ENCODE data around the gene BNIPL.

GRCh38 chr1:151059109-151060006, 23.0 kb downstream of the BNIPL start, which contains the start of gene CDC42SE1:
- TF ChIP-seq CTCF (IDR thresholded peaks at IDR 0.05; ENCODE audit: insufficient read depth, low read length) (peak; percentile 62), GABPA (IDR thresholded peaks at IDR 0.05; ENCODE audit: low read depth) (peak; percentile 47), POLR2AphosphoS5 (IDR thresholded peaks at IDR 0.05; ENCODE audit: low read depth) (peak; percentile 77; the same call in 1 of the 2 replicates), SPI1 (IDR thresholded peaks at IDR 0.05; ENCODE audit: borderline replicate concordance, low read depth) (peak; percentile 41; the same call in 1 of the 2 replicates)
- TF ChIP-seq, protein P1, sequence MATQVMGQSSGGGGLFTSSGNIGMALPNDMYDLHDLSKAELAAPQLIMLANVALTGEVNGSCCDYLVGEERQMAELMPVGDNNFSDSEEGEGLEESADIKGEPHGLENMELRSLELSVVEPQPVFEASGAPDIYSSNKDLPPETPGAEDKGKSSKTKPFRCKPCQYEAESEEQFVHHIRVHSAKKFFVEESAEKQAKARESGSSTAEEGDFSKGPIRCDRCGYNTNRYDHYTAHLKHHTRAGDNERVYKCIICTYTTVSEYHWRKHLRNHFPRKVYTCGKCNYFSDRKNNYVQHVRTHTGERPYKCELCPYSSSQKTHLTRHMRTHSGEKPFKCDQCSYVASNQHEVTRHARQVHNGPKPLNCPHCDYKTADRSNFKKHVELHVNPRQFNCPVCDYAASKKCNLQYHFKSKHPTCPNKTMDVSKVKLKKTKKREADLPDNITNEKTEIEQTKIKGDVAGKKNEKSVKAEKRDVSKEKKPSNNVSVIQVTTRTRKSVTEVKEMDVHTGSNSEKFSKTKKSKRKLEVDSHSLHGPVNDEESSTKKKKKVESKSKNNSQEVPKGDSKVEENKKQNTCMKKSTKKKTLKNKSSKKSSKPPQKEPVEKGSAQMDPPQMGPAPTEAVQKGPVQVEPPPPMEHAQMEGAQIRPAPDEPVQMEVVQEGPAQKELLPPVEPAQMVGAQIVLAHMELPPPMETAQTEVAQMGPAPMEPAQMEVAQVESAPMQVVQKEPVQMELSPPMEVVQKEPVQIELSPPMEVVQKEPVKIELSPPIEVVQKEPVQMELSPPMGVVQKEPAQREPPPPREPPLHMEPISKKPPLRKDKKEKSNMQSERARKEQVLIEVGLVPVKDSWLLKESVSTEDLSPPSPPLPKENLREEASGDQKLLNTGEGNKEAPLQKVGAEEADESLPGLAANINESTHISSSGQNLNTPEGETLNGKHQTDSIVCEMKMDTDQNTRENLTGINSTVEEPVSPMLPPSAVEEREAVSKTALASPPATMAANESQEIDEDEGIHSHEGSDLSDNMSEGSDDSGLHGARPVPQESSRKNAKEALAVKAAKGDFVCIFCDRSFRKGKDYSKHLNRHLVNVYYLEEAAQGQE (IDR thresholded peaks at IDR 0.05; ENCODE audit: insufficient replicate concordance, low read depth) = no peak

All from HL-60 (cell line).